Measurements from ENCODE around the gene PPFIA1. TPM values are rescaled to one million over a fixed set of nuclear protein-coding genes. Genes with fewer than 3 reads are reported as not detected.

PPFIA1 gene
- total and polyA plus RNA-seq, 10 of the 15 experiments (the other 5 are each of a cell fraction or from before 2014, with no cell fraction given), result 5.2 to 26.2 (median 15.8) TPM

DNA sequence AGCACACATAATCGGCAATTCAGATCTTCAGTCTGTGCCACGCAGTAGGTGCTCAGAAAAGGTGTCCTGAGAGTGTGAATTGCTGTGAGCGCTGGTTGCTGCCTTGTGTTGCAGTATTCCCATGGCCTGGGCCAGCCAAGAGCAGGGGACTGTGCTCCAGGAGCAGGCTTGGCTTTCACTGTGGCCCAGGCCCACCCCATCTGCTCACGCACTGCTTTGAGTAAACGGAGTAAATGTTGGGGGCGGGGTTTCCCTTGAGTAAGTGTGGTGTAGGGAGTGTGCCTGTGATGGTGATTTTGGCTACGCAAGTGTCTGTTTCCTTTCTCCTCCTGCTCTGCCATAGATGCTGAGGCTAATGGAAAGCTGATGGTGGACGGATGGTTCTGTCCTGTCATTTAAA lies 130.2 kb downstream of the PPFIA1 start:
- Histone ChIP-seq H3K36me3 (ENCODE audit: control insufficient read depth in 2 of 2, insufficient read depth in 2 of 2, low read length in 1 of 2) (no peaks in the 10 kb centered on the region), H3K79me2 (ENCODE audit: control insufficient read depth, insufficient read depth, low read length) (no peaks in the 10 kb centered on the region), H2AFZ (ENCODE audit: control insufficient read depth, low read depth, low read length) (no peak overlapping the region), H3K4me1 (ENCODE audit: control insufficient read depth, insufficient read depth, low read length) (peaks cover 11% of the 10 kb centered on the region), H3K9me3 (replicated peaks; ENCODE audit: control insufficient read depth, insufficient read depth, low read length) (no peaks in the 10 kb centered on the region; the same call in 2 of the 3 replicates), H3K27me3 (replicated peaks in 1 of 2; ENCODE audit: control insufficient read depth in 2 of 2, insufficient read depth in 2 of 2, low read length in 1 of 2) (no peaks in the 10 kb centered on the region; a peak in 2 of 4 replicates), H3K4me3 (no peak overlapping the region), H3K9ac (ENCODE audit: control insufficient read depth, insufficient read depth, low read length) (no peak overlapping the region), H3K27ac (ENCODE audit: control insufficient read depth, insufficient read depth) (no peak overlapping the region), H3K4me2 (ENCODE audit: control insufficient read depth, insufficient read depth) (no peak overlapping the region), H4K20me1 (ENCODE audit: control insufficient read depth, insufficient read depth) (no peaks in the 10 kb centered on the region)
- ChIA-PET SMC1A (ENCODE audit: uncharacterized antibody, unreplicated experiment) (no interaction called here), POLR2A (no interaction called here), CTCF (no interaction called here), RAD21 (ENCODE audit: unreplicated experiment) (no interaction called here)
- no peak for DNase-seq (ENCODE audit: low read depth, low spot score)
- ATAC-seq, result no peak
- in situ Hi-C loops (cut with MboI) (no loop called here), intact Hi-C loops (cut with micrococcal nuclease; ENCODE audit: unreplicated experiment) (no loop called here)
- 75% methylated on average over 8 of the region's 8 CpGs for WGBS (ENCODE audit: insufficient coverage, insufficient replicate concordance, low lambda C conversion rate, missing lambda C conversion rate)
- TF ChIP-seq TCF12 (IDR thresholded peaks at IDR 0.05; ENCODE audit: low read depth, low read length) (no peak), YY1 (IDR thresholded peaks at IDR 0.05; ENCODE audit: low read depth, low read length) (no peak), JUNB (IDR thresholded peaks at IDR 0.05) (no peak), CBX3 (IDR thresholded peaks at IDR 0.05; ENCODE audit: borderline replicate concordance, low read depth) (no peak), ATF7 (IDR thresholded peaks at IDR 0.05; ENCODE audit: low read depth) (no peak), BMI1 (IDR thresholded peaks at IDR 0.05; ENCODE audit: borderline replicate concordance) (no peak), RBBP5 (conservative IDR thresholded peaks at IDR 0.05) (no peak), NR2C2 (IDR thresholded peaks at IDR 0.05; ENCODE audit: borderline replicate concordance, control insufficient read depth, insufficient read length, low read depth) (no peak), HCFC1 (IDR thresholded peaks at IDR 0.05; ENCODE audit: low read length) (no peak), EP300 (IDR thresholded peaks at IDR 0.05; ENCODE audit: borderline replicate concordance in 1 of 2, control insufficient read depth in 1 of 2, low read depth in 2 of 2, low read length in 2 of 2) (no peak), ZNF274 (IDR thresholded peaks at IDR 0.05; ENCODE audit: insufficient read depth, insufficient read length) (no peak), SP1 (IDR thresholded peaks at IDR 0.05; ENCODE audit: low read depth, low read length) (no peak), RELA (IDR thresholded peaks at IDR 0.05; ENCODE audit: borderline replicate concordance, partially characterized antibody) (no peak), IKZF1 (conservative IDR thresholded peaks at IDR 0.05) (no peak), HDGF (IDR thresholded peaks at IDR 0.05) (no peak)
- TF ChIP-seq, protein P1, sequence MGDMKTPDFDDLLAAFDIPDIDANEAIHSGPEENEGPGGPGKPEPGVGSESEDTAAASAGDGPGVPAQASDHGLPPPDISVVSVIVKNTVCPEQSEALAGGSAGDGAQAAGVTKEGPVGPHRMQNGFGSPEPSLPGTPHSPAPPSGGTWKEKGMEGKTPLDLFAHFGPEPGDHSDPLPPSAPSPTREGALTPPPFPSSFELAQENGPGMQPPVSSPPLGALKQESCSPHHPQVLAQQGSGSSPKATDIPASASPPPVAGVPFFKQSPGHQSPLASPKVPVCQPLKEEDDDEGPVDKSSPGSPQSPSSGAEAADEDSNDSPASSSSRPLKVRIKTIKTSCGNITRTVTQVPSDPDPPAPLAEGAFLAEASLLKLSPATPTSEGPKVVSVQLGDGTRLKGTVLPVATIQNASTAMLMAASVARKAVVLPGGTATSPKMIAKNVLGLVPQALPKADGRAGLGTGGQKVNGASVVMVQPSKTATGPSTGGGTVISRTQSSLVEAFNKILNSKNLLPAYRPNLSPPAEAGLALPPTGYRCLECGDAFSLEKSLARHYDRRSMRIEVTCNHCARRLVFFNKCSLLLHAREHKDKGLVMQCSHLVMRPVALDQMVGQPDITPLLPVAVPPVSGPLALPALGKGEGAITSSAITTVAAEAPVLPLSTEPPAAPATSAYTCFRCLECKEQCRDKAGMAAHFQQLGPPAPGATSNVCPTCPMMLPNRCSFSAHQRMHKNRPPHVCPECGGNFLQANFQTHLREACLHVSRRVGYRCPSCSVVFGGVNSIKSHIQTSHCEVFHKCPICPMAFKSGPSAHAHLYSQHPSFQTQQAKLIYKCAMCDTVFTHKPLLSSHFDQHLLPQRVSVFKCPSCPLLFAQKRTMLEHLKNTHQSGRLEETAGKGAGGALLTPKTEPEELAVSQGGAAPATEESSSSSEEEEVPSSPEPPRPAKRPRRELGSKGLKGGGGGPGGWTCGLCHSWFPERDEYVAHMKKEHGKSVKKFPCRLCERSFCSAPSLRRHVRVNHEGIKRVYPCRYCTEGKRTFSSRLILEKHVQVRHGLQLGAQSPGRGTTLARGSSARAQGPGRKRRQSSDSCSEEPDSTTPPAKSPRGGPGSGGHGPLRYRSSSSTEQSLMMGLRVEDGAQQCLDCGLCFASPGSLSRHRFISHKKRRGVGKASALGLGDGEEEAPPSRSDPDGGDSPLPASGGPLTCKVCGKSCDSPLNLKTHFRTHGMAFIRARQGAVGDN (IDR thresholded peaks at IDR 0.05), result no peak
- TF ChIP-seq, protein P2, sequence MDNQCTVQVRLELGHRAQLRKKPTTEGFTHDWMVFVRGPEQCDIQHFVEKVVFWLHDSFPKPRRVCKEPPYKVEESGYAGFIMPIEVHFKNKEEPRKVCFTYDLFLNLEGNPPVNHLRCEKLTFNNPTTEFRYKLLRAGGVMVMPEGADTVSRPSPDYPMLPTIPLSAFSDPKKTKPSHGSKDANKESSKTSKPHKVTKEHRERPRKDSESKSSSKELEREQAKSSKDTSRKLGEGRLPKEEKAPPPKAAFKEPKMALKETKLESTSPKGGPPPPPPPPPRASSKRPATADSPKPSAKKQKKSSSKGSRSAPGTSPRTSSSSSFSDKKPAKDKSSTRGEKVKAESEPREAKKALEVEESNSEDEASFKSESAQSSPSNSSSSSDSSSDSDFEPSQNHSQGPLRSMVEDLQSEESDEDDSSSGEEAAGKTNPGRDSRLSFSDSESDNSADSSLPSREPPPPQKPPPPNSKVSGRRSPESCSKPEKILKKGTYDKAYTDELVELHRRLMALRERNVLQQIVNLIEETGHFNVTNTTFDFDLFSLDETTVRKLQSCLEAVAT (IDR thresholded peaks at IDR 0.05), result no peak
- no TSS peak for BruUV-seq (replicated peaks)
- no peak for FAIRE-seq

Data from GM12878 (cell line).